Esophagus muscularis mucosa (tissue), 4 donors: ENCODE data around the gene MYMK. TPM values are rescaled to one million over a fixed set of nuclear protein-coding genes. Genes with fewer than 3 reads are reported as not detected.

ENCODE experiments used
- DNase-seq: peaks from one replicate; pipeline ENCODE4 v3.0.0-alpha.2; 2017; ENCODE audit errors: extremely low spot score
- H3K27ac ChIP-seq, 4 donors: fragments of 200-600 bp; sonication (generic); replicated peaks in 1 of 4; 1 replicate in 3 of 4; 2 replicates in 1 of 4; pipeline ENCODE4 v1.5.1; 2016 to 2019; ENCODE audit warnings: mild to moderate bottlenecking in 1 of 4
- H3K27me3 ChIP-seq, 4 donors: fragments of 200-600 bp; sonication (generic); one replicate each; pipeline versions ENCODE4 v1.5.1 to v1.6.0; 2016 to 2019
- H3K36me3 ChIP-seq, 4 donors: fragments of 200-600 bp; sonication (generic); one replicate each; pipeline ENCODE4 v1.5.1; 2016 to 2019
- H3K4me1 ChIP-seq, 4 donors: fragments of 200-600 bp; sonication (generic); one replicate each; pipeline ENCODE4 v1.5.1; 2016 to 2019
- H3K4me3 ChIP-seq, 4 donors: fragments of 200-600 bp; sonication (generic); 1 replicate in 2 of 4; 2 replicates in 2 of 4; pipeline ENCODE4 v1.5.1; 2016 to 2019; ENCODE audit warnings: mild to moderate bottlenecking in 4 of 4, moderate library complexity in 1 of 4
- H3K9me3 ChIP-seq, 4 donors: fragments of 200-600 bp; sonication (generic); 1 replicate in 3 of 4; 2 replicates in 1 of 4; pipeline ENCODE4 v1.5.1; 2016 to 2019
- EP300 ChIP-seq: sonication (generic); formaldehyde crosslinking; IDR thresholded peaks from one replicate; pipeline ENCODE4 v1.6.1; 2017; ENCODE audit warnings: antibody characterized with exemption
- POLR2A ChIP-seq: fragments of 450-650 bp; IDR thresholded peaks from one replicate; pipeline ENCODE4 v1.6.1; 2017; ENCODE audit warnings: antibody characterized with exemption, moderate library complexity, mild to moderate bottlenecking, low read depth
- POLR2AphosphoS5 ChIP-seq, 2 donors: sonication (generic); formaldehyde crosslinking; IDR thresholded peaks; one replicate each; pipeline ENCODE4 v1.6.1; 2017; ENCODE audit warnings: antibody characterized with exemption in 2 of 2
- WGBS: methylation state at CpG from one replicate; pipeline ENCODE4 v1.1.5; 2018; 5-methylcytosine and 5-hydroxymethylcytosine counted together
- intact Hi-C: fragments of 100-400 bp; cut with DNase I; formaldehyde crosslinking; loops from one replicate; pipeline ENCODE4 v1.15.1; 2023
- total RNA-seq, 4 donors: library from RNA; depleted of rRNA; stranded (reverse); fragments of >200 nt; gene quantifications; one replicate each; pipeline versions ENCODE4 v1.1.0 to v1.2.1, GENCODE V29; 2016
- TF ChIP-seq, protein P1 (sequence below), 3 experiments: fragments of 200-600 bp in 2 of 3; fragments of 450-650 bp in 1 of 3; sonication (generic) in 2 of 3; IDR thresholded peaks; one replicate each; pipeline ENCODE4 v1.5.1; 2017 to 2019; ENCODE audit warnings: antibody characterized with exemption in 3 of 3, mild to moderate bottlenecking in 2 of 3, moderate library complexity in 1 of 3

Gene MYMK
- total RNA-seq, 4 donors from 2014 or later = not detected

DNA sequence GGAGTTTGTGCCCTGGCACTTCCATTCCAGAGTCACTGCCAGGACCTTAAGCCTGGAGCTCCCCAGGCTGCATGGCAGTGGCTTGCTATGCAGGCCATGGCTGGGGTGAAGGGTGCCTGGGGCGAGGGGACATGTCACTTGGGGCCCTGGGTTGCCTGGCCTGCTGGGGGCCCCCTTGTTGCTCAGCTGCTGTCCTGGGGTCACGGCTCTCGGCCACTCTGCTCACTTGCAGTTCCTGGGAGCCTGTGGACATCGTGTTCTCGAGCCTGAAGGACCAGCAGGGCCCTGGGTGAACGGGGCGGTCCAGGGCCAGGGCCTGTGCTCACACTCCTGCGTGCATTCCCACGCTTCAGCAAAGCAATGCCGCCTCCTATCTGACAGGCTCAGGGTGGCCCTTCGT lies 31.3 kb downstream of the MYMK start:
- no peak overlapping the region for H3K4me3 ChIP-seq
- intact Hi-C loops = no loop called here
- no peaks in the 10 kb centered on the region for H3K9me3 ChIP-seq
- H3K27ac ChIP-seq = no peak overlapping the region
- WGBS = 76% methylated on average over 11 of the region's 11 CpGs
- DNase-seq = no peak
- TF ChIP-seq, protein P1, sequence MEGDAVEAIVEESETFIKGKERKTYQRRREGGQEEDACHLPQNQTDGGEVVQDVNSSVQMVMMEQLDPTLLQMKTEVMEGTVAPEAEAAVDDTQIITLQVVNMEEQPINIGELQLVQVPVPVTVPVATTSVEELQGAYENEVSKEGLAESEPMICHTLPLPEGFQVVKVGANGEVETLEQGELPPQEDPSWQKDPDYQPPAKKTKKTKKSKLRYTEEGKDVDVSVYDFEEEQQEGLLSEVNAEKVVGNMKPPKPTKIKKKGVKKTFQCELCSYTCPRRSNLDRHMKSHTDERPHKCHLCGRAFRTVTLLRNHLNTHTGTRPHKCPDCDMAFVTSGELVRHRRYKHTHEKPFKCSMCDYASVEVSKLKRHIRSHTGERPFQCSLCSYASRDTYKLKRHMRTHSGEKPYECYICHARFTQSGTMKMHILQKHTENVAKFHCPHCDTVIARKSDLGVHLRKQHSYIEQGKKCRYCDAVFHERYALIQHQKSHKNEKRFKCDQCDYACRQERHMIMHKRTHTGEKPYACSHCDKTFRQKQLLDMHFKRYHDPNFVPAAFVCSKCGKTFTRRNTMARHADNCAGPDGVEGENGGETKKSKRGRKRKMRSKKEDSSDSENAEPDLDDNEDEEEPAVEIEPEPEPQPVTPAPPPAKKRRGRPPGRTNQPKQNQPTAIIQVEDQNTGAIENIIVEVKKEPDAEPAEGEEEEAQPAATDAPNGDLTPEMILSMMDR (IDR thresholded peaks at IDR 0.05) = no peak
- no peak for TF ChIP-seq EP300
- no peak for TF ChIP-seq POLR2AphosphoS5 (IDR thresholded peaks at IDR 0.05)
- no peak for TF ChIP-seq POLR2A
- H3K4me1 ChIP-seq = peaks cover 11 to 18% (median 15%) of the 10 kb centered on the region in 4 donors
- peaks cover 0 to 73% (median 0%) of the 10 kb centered on the region in 4 donors for H3K27me3 ChIP-seq
- H3K36me3 ChIP-seq = no peaks in the 10 kb centered on the region

DNA sequence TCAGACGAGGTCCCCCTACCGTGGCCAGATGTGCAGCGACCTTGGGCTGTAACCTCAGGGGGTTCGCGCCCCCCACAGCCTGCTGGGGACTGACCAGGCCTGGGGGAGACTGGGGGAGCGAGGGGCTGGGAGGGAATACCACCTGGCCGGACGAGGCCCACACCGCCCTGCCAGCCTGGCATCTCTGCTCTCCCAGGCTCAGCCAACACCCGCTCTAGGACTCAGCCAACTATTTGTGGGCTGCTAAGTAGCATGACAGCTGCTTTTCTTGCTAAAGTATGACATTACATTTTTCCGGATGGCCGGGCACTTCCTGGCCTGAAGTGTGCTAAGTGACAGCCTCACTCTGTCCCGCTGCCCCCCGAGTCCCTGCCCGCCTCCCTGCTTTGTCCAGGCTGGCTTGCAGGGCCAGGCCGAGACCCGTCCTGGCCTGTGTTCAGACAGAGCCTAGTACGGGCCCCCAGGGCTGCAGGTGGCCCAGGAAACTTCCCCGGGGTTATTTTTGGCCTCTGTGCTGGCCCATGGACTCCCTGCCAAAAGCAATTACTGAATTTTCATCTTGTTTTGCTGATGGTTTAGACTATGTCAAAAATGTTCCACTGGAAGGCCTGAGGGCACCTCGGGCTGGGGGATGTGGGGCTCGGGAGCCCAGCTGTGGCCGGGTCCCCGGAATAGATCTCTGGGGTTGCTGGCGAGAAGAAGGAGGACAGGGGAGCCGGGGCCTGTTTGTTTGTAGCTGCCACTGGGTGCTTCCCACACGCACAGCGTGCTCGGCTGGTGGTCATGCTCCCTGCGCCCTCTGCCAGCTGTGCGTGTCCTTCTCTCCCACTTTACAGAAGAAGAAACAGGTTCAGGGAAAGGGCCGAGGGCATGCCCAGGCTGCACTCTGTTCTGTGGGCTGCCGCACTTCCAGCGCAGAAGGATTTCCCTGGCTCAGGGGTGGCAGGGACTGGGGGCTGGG lies 32.4 kb downstream of the MYMK start:
- WGBS = 66% methylated on average over 26 of the region's 33 CpGs
- intact Hi-C loops = no loop called here
- DNase-seq = no peak
- H3K36me3 ChIP-seq = no peaks in the 10 kb centered on the region
- peaks cover 0 to 73% (median 0%) of the 10 kb centered on the region in 4 donors for H3K27me3 ChIP-seq
- TF ChIP-seq, protein P1 (IDR thresholded peaks at IDR 0.05) = no peak
- TF ChIP-seq POLR2AphosphoS5 (IDR thresholded peaks at IDR 0.05) (no peak), POLR2A (no peak), EP300 (no peak)
- H3K9me3 ChIP-seq = no peaks in the 10 kb centered on the region
- H3K4me1 ChIP-seq = peaks cover 11 to 23% (median 16%) of the 10 kb centered on the region in 4 donors
- H3K27ac ChIP-seq = peak overlapping the region in 3 of 4 donors; percentile 28 to 48 (median 43)
- no peak overlapping the region for H3K4me3 ChIP-seq

DNA sequence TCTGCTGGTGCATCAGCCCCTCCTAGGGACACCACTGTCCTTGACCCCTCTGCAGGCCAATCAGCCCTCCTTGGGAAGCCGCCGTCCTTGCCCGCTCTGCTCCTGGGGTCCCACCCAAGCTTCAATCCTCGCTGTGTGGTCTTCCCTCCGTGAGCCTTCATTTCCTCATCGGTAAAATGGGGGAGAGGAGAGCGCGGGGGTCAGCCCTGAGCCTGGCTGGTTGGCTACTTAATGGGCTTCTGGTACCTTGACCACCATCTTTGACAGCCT lies 33.2 kb downstream of the MYMK start:
- WGBS = 91% methylated on average over 8 of the region's 8 CpGs
- Histone ChIP-seq H3K4me3 (no peak overlapping the region), H3K27ac (peak overlapping the region in 3 of 4 donors; percentile 28 to 48 (median 43)), H3K27me3 (peaks cover 0 to 68% (median 0%) of the 10 kb centered on the region in 4 donors), H3K36me3 (no peaks in the 10 kb centered on the region), H3K4me1 (peaks cover 11 to 25% (median 18%) of the 10 kb centered on the region in 4 donors), H3K9me3 (no peaks in the 10 kb centered on the region)
- DNase-seq = no peak
- TF ChIP-seq POLR2A = no peak
- TF ChIP-seq POLR2AphosphoS5 (IDR thresholded peaks at IDR 0.05) = no peak
- no peak for TF ChIP-seq EP300
- TF ChIP-seq, protein P1 (IDR thresholded peaks at IDR 0.05) = no peak
- intact Hi-C loops = no loop called here

DNA sequence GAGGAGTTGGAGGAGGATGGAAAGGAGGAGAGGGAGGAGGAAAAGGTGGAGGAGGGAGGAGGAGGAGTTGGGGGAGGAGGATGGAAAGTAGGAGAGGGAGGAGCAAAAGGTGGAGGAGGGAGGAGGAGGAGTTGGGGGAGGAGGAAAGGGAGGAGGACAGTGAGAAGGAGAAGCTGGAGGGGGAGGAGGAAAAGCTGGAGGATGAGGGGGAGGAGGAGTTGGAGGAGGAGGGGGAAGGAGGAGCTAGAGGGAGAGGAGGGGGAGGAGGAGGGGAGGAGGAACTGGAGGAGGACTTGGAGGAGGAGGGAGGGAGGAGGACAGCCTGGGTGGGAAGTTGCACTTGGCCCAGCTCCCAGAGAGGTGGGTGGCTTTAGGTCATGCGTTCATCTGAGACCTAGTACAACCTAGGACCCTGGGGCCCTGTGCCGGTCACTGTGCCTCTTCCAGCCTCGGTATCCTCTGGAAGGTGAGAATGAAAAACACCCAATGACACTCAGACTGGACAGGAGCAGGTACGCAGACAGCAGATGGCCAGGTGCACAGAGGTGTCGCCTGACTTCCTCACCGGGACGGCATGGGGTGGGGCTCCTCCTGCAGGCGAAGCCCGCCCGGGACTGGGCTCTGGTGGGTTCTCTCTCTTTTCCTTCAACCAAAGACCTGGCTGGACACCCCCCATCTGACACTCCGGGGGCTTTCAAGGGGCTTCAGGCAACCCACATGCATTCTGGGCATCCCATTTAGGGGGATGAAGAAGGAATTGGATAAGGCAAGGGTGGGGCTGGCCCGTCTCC lies 33.7 kb downstream of the MYMK start:
- intact Hi-C loops = no loop called here
- Histone ChIP-seq H3K4me1 (peaks cover 11 to 25% (median 20%) of the 10 kb centered on the region in 4 donors), H3K4me3 (no peak overlapping the region), H3K36me3 (no peaks in the 10 kb centered on the region), H3K27ac (no peak overlapping the region), H3K9me3 (no peaks in the 10 kb centered on the region), H3K27me3 (peaks cover 0 to 64% (median 0%) of the 10 kb centered on the region in 4 donors)
- TF ChIP-seq POLR2A = no peak
- no peak for TF ChIP-seq POLR2AphosphoS5 (IDR thresholded peaks at IDR 0.05)
- TF ChIP-seq, protein P1 (IDR thresholded peaks at IDR 0.05) = no peak
- TF ChIP-seq EP300 = no peak
- no peak for DNase-seq
- 85% methylated on average over 12 of the region's 12 CpGs for WGBS
